GF-D8 (cell line): ENCODE measurements around the gene CFDP1.

Source experiments
- DNase-seq: peaks from one replicate; lab custom pipeline; 2025; lab: John Stamatoyannopoulos, UW

CFDP1 gene

GRCh38 chr16:75250809-75251279, 182.5 kb downstream of the CFDP1 start:
- DNase-seq = no peak

- no peak for DNase-seq
Observed at GRCh38 chr16:75250089-75250808, 183.1 kb downstream of the CFDP1 start.

- DNase-seq = no peak
Observed at GRCh38 chr16:75249441-75249840, 183.9 kb downstream of the CFDP1 start.

GRCh38 chr16:75248536-75249380, 184.5 kb downstream of the CFDP1 start:
- no peak for DNase-seq

GRCh38 chr16:75248142-75248535, 185.2 kb downstream of the CFDP1 start:
- DNase-seq = no peak

GRCh38 chr16:75247249-75247648, 186.1 kb downstream of the CFDP1 start:
- DNase-seq = no peak

GRCh38 chr16:75246504-75247205, 186.6 kb downstream of the CFDP1 start:
- no peak for DNase-seq

- no peak for DNase-seq
Observed at GRCh38 chr16:75244844-75245758, 188.2 kb downstream of the CFDP1 start.

GRCh38 chr16:75244225-75244809, 189.0 kb downstream of the CFDP1 start:
- no peak for DNase-seq
